Hepatocyte (in vitro differentiated cells): ENCODE results near the gene CAPN7. TPM values are rescaled to one million over a fixed set of nuclear protein-coding genes. Genes with fewer than 3 reads are reported as not detected.

Experiments used
- DNase-seq: peaks from one replicate; pipeline ENCODE4 v3.0.0-alpha.2; 2016; ENCODE audit warnings: low spot score
- H2AFZ ChIP-seq: fragments of 200-600 bp; sonication (generic); 2 replicates; pipeline ENCODE4 v1.6.0; 2016; ENCODE audit warnings: antibody characterized with exemption, mild to moderate bottlenecking
- H3K27ac ChIP-seq: fragments of 200-600 bp; sonication (generic); 2 replicates; pipeline ENCODE4 v1.5.1; 2016; ENCODE audit warnings: mild to moderate bottlenecking
- H3K27me3 ChIP-seq: fragments of 200-600 bp; sonication (generic); 2 replicates; pipeline ENCODE4 v1.6.1; 2016
- H3K36me3 ChIP-seq: fragments of 200-600 bp; sonication (generic); replicated peaks from 2 replicates; pipeline ENCODE4 v1.5.1; 2016; ENCODE audit warnings: low read depth; ENCODE audit not compliant: insufficient read depth
- H3K4me1 ChIP-seq: fragments of 200-600 bp; sonication (generic); 2 replicates; pipeline ENCODE4 v1.5.1; 2016; ENCODE audit warnings: mild to moderate bottlenecking, moderate library complexity; ENCODE audit not compliant: insufficient read depth
- H3K4me2 ChIP-seq: fragments of 200-600 bp; sonication (generic); 2 replicates; pipeline ENCODE4 v1.6.0; 2016
- H3K4me3 ChIP-seq: fragments of 200-600 bp; sonication (generic); 2 replicates; pipeline ENCODE4 v1.5.1; 2016; ENCODE audit warnings: mild to moderate bottlenecking
- H3K79me2 ChIP-seq: fragments of 200-600 bp; sonication (generic); 2 replicates; pipeline ENCODE4 v1.6.0; 2017; ENCODE audit warnings: mild to moderate bottlenecking
- H3K9me2 ChIP-seq: fragments of 200-600 bp; sonication (generic); replicated peaks from 2 replicates; pipeline ENCODE4 v1.6.0; 2017; ENCODE audit warnings: mild to moderate bottlenecking; ENCODE audit not compliant: insufficient read depth
- H3K9me3 ChIP-seq: fragments of 200-600 bp; sonication (generic); 2 replicates; pipeline ENCODE4 v1.5.1; 2016; ENCODE audit warnings: low read depth, mild to moderate bottlenecking
- H4K20me1 ChIP-seq: fragments of 200-600 bp; sonication (generic); 2 replicates; pipeline ENCODE4 v1.6.0; 2016; ENCODE audit warnings: mild to moderate bottlenecking; ENCODE audit not compliant: insufficient read depth, poor library complexity, severe bottlenecking
- EZH2 ChIP-seq: fragments of 200-600 bp; sonication (generic); IDR thresholded peaks from 2 replicates; pipeline ENCODE4 v1.6.1; 2016; ENCODE audit warnings: antibody characterized with exemption, mild to moderate bottlenecking, borderline replicate concordance
- EZH2phosphoT487 ChIP-seq: fragments of 200-600 bp; sonication (generic); IDR thresholded peaks from one replicate; pipeline ENCODE4 v1.6.1; 2018; ENCODE audit warnings: antibody characterized with exemption, mild to moderate bottlenecking, low read depth, moderate library complexity; ENCODE audit not compliant: unreplicated experiment, severe bottlenecking
- WGBS: methylation state at CpG from one replicate; pipeline ENCODE4 v1.1.6; 2016; ENCODE audit warnings: low lambda C conversion rate; ENCODE audit errors: missing lambda C conversion rate; 5-methylcytosine and 5-hydroxymethylcytosine counted together
- polyA plus RNA-seq: library from polyadenylated mRNA; unstranded; fragments of >200 nt; fragmentation: Nextera tagmentation; extraction: Ambion mirVana; gene quantifications from 2 replicates; pipeline ENCODE4 v1.2.1, GENCODE V29; 2016
- total RNA-seq: library from RNA; depleted of rRNA; stranded (reverse); fragments of >200 nt; gene quantifications from 2 replicates; pipeline ENCODE4 v1.2.3, GENCODE V29; 2014
- TF ChIP-seq, protein P1 (sequence below): fragments of 200-600 bp; sonication (generic); IDR thresholded peaks from 2 replicates; pipeline ENCODE4 v1.5.1; 2016; ENCODE audit warnings: antibody characterized with exemption, mild to moderate bottlenecking; ENCODE audit not compliant: poor library complexity

The CAPN7 gene
- total and polyA plus RNA-seq, 2 experiments from 2014 or later, result 21.6 to 60.3 TPM

DNA sequence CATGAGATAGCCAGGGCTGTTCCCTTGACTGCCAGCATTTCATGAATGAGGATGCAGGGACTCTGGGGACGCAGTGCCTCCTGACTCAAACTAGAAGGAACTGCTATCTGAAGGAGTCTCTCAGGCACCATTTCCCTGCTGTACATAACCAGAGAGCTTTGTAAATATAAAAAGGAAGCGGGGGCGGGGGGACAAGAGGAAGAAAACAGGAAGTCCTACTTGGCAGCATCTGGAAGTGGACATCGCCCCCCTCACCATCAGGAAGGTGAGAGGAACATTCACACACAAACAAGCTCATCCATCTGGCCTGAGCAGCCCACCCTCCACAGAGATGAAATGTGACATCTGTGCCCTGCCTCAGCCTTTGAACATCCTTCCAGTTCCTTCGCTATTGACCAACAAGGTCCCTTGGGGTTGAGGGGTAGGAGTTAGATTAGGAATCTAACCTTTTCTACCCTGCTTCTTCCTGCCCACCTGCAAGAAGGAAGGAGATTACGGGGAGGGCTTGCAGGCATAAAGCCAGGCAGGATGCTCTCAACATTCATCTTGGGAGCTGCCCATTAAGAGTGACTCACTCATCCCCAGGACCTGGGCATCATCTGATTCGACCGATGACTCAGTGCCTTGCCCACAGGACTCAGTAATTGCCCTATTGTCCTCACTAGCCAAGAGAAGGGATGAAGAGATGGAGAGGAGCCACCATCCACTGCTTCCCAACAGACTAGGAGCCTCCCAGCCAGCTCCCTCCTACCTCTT lies 94.5 kb downstream of the CAPN7 start:
- DNase-seq, result no peak
- peaks cover 5% of the 10 kb centered on the region for H3K79me2 ChIP-seq
- peaks cover 7% of the 10 kb centered on the region for H3K4me1 ChIP-seq
- no peaks in the 10 kb centered on the region for H3K36me3 ChIP-seq
- 92% methylated on average over 7 of the region's 8 CpGs for WGBS
- H3K4me3 ChIP-seq, result no peak overlapping the region
- no peaks in the 10 kb centered on the region for H4K20me1 ChIP-seq
- H3K4me2 ChIP-seq, result no peak overlapping the region
- H3K9me2 ChIP-seq, result no peaks in the 10 kb centered on the region
- H3K27me3 ChIP-seq, result no peaks in the 10 kb centered on the region
- no peaks in the 10 kb centered on the region for H3K9me3 ChIP-seq
- TF ChIP-seq, protein P1, sequence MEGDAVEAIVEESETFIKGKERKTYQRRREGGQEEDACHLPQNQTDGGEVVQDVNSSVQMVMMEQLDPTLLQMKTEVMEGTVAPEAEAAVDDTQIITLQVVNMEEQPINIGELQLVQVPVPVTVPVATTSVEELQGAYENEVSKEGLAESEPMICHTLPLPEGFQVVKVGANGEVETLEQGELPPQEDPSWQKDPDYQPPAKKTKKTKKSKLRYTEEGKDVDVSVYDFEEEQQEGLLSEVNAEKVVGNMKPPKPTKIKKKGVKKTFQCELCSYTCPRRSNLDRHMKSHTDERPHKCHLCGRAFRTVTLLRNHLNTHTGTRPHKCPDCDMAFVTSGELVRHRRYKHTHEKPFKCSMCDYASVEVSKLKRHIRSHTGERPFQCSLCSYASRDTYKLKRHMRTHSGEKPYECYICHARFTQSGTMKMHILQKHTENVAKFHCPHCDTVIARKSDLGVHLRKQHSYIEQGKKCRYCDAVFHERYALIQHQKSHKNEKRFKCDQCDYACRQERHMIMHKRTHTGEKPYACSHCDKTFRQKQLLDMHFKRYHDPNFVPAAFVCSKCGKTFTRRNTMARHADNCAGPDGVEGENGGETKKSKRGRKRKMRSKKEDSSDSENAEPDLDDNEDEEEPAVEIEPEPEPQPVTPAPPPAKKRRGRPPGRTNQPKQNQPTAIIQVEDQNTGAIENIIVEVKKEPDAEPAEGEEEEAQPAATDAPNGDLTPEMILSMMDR, result no peak
- TF ChIP-seq EZH2, result no peak
- TF ChIP-seq EZH2phosphoT487, result no peak
- H2AFZ ChIP-seq, result no peak overlapping the region
- H3K27ac ChIP-seq, result no peak overlapping the region

DNA sequence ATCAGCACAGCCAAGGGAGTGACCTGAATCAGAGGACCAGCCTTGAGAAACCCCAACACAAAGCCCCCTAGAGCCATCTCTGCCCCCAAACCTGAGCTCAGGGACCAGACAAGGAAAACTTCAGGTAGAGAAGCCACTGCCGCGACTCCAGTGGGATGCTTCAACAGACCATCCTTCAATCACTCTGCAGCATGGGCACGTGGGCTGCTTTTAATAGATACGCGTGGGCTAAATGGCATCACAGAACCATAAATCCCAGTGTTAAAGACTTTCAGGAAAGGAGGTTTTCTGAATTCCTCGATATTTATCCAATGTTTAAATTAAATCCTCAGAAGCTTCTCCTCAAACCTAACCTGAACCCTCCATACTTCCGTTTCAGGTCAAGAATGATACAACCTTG lies 95.7 kb downstream of the CAPN7 start:
- TF ChIP-seq, protein P1, result no peak
- TF ChIP-seq EZH2phosphoT487, result no peak
- no peaks in the 10 kb centered on the region for H3K9me3 ChIP-seq
- no peaks in the 10 kb centered on the region for H3K27me3 ChIP-seq
- no peaks in the 10 kb centered on the region for H4K20me1 ChIP-seq
- no peak overlapping the region for H3K4me3 ChIP-seq
- no peak for DNase-seq
- WGBS, result 98% methylated on average over 7 of the region's 7 CpGs
- H3K79me2 ChIP-seq, result peaks cover 6% of the 10 kb centered on the region
- H3K36me3 ChIP-seq, result no peaks in the 10 kb centered on the region
- H3K27ac ChIP-seq, result no peak overlapping the region
- H3K4me1 ChIP-seq, result peaks cover 10% of the 10 kb centered on the region
- H2AFZ ChIP-seq, result no peak overlapping the region
- H3K4me2 ChIP-seq, result no peak overlapping the region
- no peaks in the 10 kb centered on the region for H3K9me2 ChIP-seq

Other genes starting within 250 kb of the CAPN7 start
- 25.6 and 30.9 TPM in 2 replicates for gene MRPS25, start 140.9 kb upstream of the CAPN7 start, total RNA-seq
- 59.9 and 75.5 TPM in 2 replicates for gene MRPS25, start 140.9 kb upstream of the CAPN7 start, polyA plus RNA-seq
- 19.1 and 19.4 TPM in 2 replicates for gene RBSN, start 107.1 kb upstream of the CAPN7 start, total RNA-seq
- 19.7 and 21.2 TPM in 2 replicates for gene RBSN, start 107.1 kb upstream of the CAPN7 start, polyA plus RNA-seq
- 16.3 and 19.9 TPM in 2 replicates for gene SH3BP5, start 126.3 kb downstream of the CAPN7 start, total RNA-seq
- 15.9 and 17.0 TPM in 2 replicates for gene SH3BP5, start 126.3 kb downstream of the CAPN7 start, polyA plus RNA-seq
- 21.4 and 21.5 TPM in 2 replicates for gene METTL6, start 221.3 kb downstream of the CAPN7 start, total RNA-seq
- 13.4 and 15.8 TPM in 2 replicates for gene METTL6, start 221.3 kb downstream of the CAPN7 start, polyA plus RNA-seq
- 26.3 and 28.8 TPM in 2 replicates for gene EAF1, start 221.4 kb downstream of the CAPN7 start, total RNA-seq
- gene EAF1, start 221.4 kb downstream of the CAPN7 start, polyA plus RNA-seq, result 7.6 and 9.2 TPM in 2 replicates